ENCODE results near the gene MED4.

The MED4 gene

GRCh38 chr13:48028066-48028465 is 66.8 kb downstream of the MED4 start:
- DNase-seq = no peak
